Neural cell (in vitro differentiated cells): ENCODE results near the gene GABRD. TPM values are rescaled to one million over a fixed set of nuclear protein-coding genes. Genes with fewer than 3 reads are reported as not detected.

Experiments
- H2AFZ ChIP-seq: fragments of 200-600, 300-800 bp; sonication (generic), shearing (Covaris generic); 2 replicates; pipeline ENCODE4 v1.6.0; 2014; ENCODE audit warnings: low read depth, mild to moderate bottlenecking, antibody characterized with exemption, low read length, moderate library complexity
- H3F3A ChIP-seq: fragments of 200-600 bp; shearing (Covaris generic); 2 replicates; pipeline ENCODE4 v1.6.1; 2016; ENCODE audit warnings: mild to moderate bottlenecking, moderate library complexity, mixed read lengths, antibody characterized with exemption, low read length; ENCODE audit not compliant: insufficient read depth, poor library complexity, severe bottlenecking
- H3K27ac ChIP-seq: fragments of 200-600, 300-800 bp; sonication (generic), shearing (Covaris generic); 2 replicates; pipeline ENCODE4 v1.5.1; 2014; ENCODE audit warnings: mild to moderate bottlenecking, low read length, moderate library complexity
- H3K27me3 ChIP-seq: fragments of 300-800, 200-600 bp; sonication (generic), shearing (Covaris generic); 2 replicates; pipeline ENCODE4 v1.6.0; 2014; ENCODE audit warnings: mild to moderate bottlenecking, low read depth, low read length, moderate library complexity; ENCODE audit not compliant: insufficient read depth
- H3K36me3 ChIP-seq: fragments of 300-800, 200-600 bp; sonication (generic), shearing (Covaris generic); 2 replicates; pipeline ENCODE4 v1.5.1; 2014; ENCODE audit warnings: mild to moderate bottlenecking, antibody characterized with exemption, low read length, moderate library complexity; ENCODE audit not compliant: insufficient read depth
- H3K4me2 ChIP-seq: fragments of 300-800, 200-600 bp; sonication (generic), shearing (Covaris generic); 2 replicates; pipeline ENCODE4 v1.6.0; 2014; ENCODE audit warnings: mild to moderate bottlenecking, low read length
- H3K4me3 ChIP-seq: fragments of 300-800, 200-600 bp; sonication (generic), shearing (Covaris generic); 2 replicates; pipeline ENCODE4 v1.5.1; 2014; ENCODE audit warnings: mild to moderate bottlenecking, low read length, moderate library complexity
- H3K79me2 ChIP-seq: fragments of 200-600 bp; shearing (Covaris generic); replicated peaks from 2 replicates; pipeline ENCODE4 v1.6.0; 2014; ENCODE audit warnings: mild to moderate bottlenecking, low read length, moderate library complexity; ENCODE audit not compliant: insufficient read depth
- H3K9ac ChIP-seq: fragments of 300-800, 200-600 bp; sonication (generic), shearing (Covaris generic); 2 replicates; pipeline ENCODE4 v1.6.1; 2016; ENCODE audit warnings: mild to moderate bottlenecking, low read length, mixed read lengths
- H3K9me2 ChIP-seq: fragments of 200-600 bp; shearing (Covaris generic); 2 replicates; pipeline ENCODE4 v1.6.1; 2016; ENCODE audit warnings: mild to moderate bottlenecking, low read length, mixed read lengths; ENCODE audit not compliant: insufficient read depth
- H3K9me3 ChIP-seq: fragments of 200-600, 300-800 bp; sonication (generic), shearing (Covaris generic); 2 replicates; pipeline ENCODE4 v1.6.1; 2016; ENCODE audit warnings: mild to moderate bottlenecking, mixed run types, low read length, moderate library complexity, mixed read lengths
- H4K20me1 ChIP-seq: fragments of 200-600 bp; shearing (Covaris generic); 2 replicates; pipeline ENCODE4 v1.6.1; 2016; ENCODE audit warnings: mild to moderate bottlenecking, mixed run types; ENCODE audit not compliant: insufficient read depth
- CTCF ChIP-seq: fragments of 450-650 bp; IDR thresholded peaks from 2 replicates; pipeline ENCODE4 v1.5.1; 2014; ENCODE audit warnings: antibody characterized with exemption, mild to moderate bottlenecking, moderate library complexity; ENCODE audit not compliant: poor library complexity, severe bottlenecking
- EP300 ChIP-seq: fragments of 450-650 bp; conservative IDR thresholded peaks from 2 replicates; pipeline ENCODE4 v1.6.1; 2014; ENCODE audit warnings: antibody characterized with exemption, mild to moderate bottlenecking, moderate library complexity; ENCODE audit not compliant: poor library complexity, severe bottlenecking
- EZH2 ChIP-seq: fragments of 200-600, 300-800 bp; shearing (Covaris generic), sonication (generic); IDR thresholded peaks from 2 replicates; pipeline ENCODE4 v1.6.1; 2014; ENCODE audit warnings: antibody characterized with exemption, low read length, borderline replicate concordance, mild to moderate bottlenecking; ENCODE audit not compliant: insufficient read depth, poor library complexity, severe bottlenecking
- MXI1 ChIP-seq: fragments of 450-650 bp; conservative IDR thresholded peaks from 2 replicates; pipeline ENCODE4 v1.6.1; 2014; ENCODE audit warnings: antibody characterized with exemption, mild to moderate bottlenecking; ENCODE audit not compliant: poor library complexity, severe bottlenecking
- POLR2AphosphoS5 ChIP-seq: IDR thresholded peaks from 2 replicates; pipeline ENCODE4 v1.6.1; 2012
- RAD21 ChIP-seq: fragments of 450-650 bp; conservative IDR thresholded peaks from 2 replicates; pipeline ENCODE4 v1.6.1; 2014; ENCODE audit warnings: antibody characterized with exemption, mild to moderate bottlenecking, moderate library complexity
- REST ChIP-seq: IDR thresholded peaks from 2 replicates; pipeline ENCODE4 v1.6.1; 2012; ENCODE audit warnings: borderline replicate concordance
- SMC3 ChIP-seq: fragments of 450-650 bp; conservative IDR thresholded peaks from 2 replicates; pipeline ENCODE4 v1.6.1; 2014; ENCODE audit warnings: antibody characterized with exemption, mild to moderate bottlenecking, moderate library complexity; ENCODE audit not compliant: poor library complexity
- TAF1 ChIP-seq: IDR thresholded peaks from 2 replicates; pipeline ENCODE4 v1.6.1; 2012; ENCODE audit warnings: low read depth
- polyA plus RNA-seq: library from polyadenylated mRNA; depleted of rRNA; stranded (reverse); fragments of >200 nt; gene quantifications from 2 replicates; pipeline ENCODE4 v1.2.3, GENCODE V29; 2014

Gene GABRD
- polyA plus RNA-seq, 1 donor from 2014 or later: 0.85 TPM

GRCh38 chr1:2014181-2014580 is 5.0 kb upstream of the GABRD start:
- Histone ChIP-seq H3K4me3 (no peak overlapping the region), H3K36me3 (no peaks in the 10 kb centered on the region), H3F3A (no peaks in the 10 kb centered on the region), H3K4me2 (no peak overlapping the region), H4K20me1 (no peaks in the 10 kb centered on the region), H3K9me3 (no peaks in the 10 kb centered on the region), H3K9ac (no peak overlapping the region), H3K79me2 (no peaks in the 10 kb centered on the region), H3K9me2 (no peaks in the 10 kb centered on the region), H3K27ac (no peak overlapping the region), H2AFZ (no peak overlapping the region), H3K27me3 (peaks cover 6% of the 10 kb centered on the region)
- TF ChIP-seq EP300 (no peak), CTCF (no peak), RAD21 (no peak), TAF1 (no peak), EZH2 (no peak), SMC3 (no peak), REST (no peak), MXI1 (no peak), POLR2AphosphoS5 (no peak)

- TF ChIP-seq RAD21 (no peak), EZH2 (no peak), MXI1 (no peak), POLR2AphosphoS5 (no peak), CTCF (no peak), SMC3 (no peak), REST (no peak), TAF1 (no peak), EP300 (no peak)
- no peaks in the 10 kb centered on the region for H3K36me3 ChIP-seq
Observed at GRCh38 chr1:2014741-2015735, 4.1 kb upstream of the GABRD start.

More at GRCh38 chr1:2014741-2015735, 4.1 kb upstream of the GABRD start:
- Histone ChIP-seq H3K9me3 (no peaks in the 10 kb centered on the region), H3K27me3 (peaks cover 12% of the 10 kb centered on the region), H3K9ac (no peak overlapping the region), H3K4me3 (no peak overlapping the region), H2AFZ (no peak overlapping the region), H3K27ac (no peak overlapping the region), H3K9me2 (no peaks in the 10 kb centered on the region), H3K4me2 (no peak overlapping the region), H4K20me1 (no peaks in the 10 kb centered on the region), H3K79me2 (no peaks in the 10 kb centered on the region), H3F3A (no peaks in the 10 kb centered on the region)
